Bone marrow (tissue), 2 donors: ENCODE data around the gene MICALL2.

Experiments
- DNase-seq, 2 donors: peaks; one replicate each; lab custom pipeline; 2025; lab: John Stamatoyannopoulos, UW

Gene MICALL2

GRCh38 chr7:1433128-1433920, 25.9 kb downstream of the MICALL2 start:
- DNase-seq, result no peak

GRCh38 chr7:1432411-1433082, 26.7 kb downstream of the MICALL2 start:
- DNase-seq, result peak; percentile 13 to 45

GRCh38 chr7:1431634-1432380, 27.5 kb downstream of the MICALL2 start:
- DNase-seq, result no peak

GRCh38 chr7:1431226-1431625, 28.0 kb downstream of the MICALL2 start:
- DNase-seq, result no peak

- no peak for DNase-seq
These were observed 29.0 kb downstream of the MICALL2 start for GRCh38 chr7:1430056-1430845.

- no peak for DNase-seq
These were observed 30.2 kb downstream of the MICALL2 start for GRCh38 chr7:1428941-1429501.

- DNase-seq, result no peak
These were observed 32.1 kb downstream of the MICALL2 start for GRCh38 chr7:1427064-1427657.

GRCh38 chr7:1426474-1426873, 32.8 kb downstream of the MICALL2 start:
- no peak for DNase-seq

- DNase-seq, result no peak
These were observed 33.8 kb downstream of the MICALL2 start for GRCh38 chr7:1425292-1426136.

GRCh38 chr7:1424041-1424440, 35.2 kb downstream of the MICALL2 start:
- DNase-seq, result no peak

- no peak for DNase-seq
These were observed 35.9 kb downstream of the MICALL2 start for GRCh38 chr7:1423264-1423811.

GRCh38 chr7:1422512-1423263, 36.6 kb downstream of the MICALL2 start:
- DNase-seq, result no peak

- DNase-seq, result no peak
These were observed 37.3 kb downstream of the MICALL2 start for GRCh38 chr7:1421946-1422345.

GRCh38 chr7:1421020-1421790, 38.1 kb downstream of the MICALL2 start:
- no peak for DNase-seq

GRCh38 chr7:1419688-1420087, 39.6 kb downstream of the MICALL2 start:
- no peak for DNase-seq

- DNase-seq, result no peak
These were observed 40.0 kb downstream of the MICALL2 start for GRCh38 chr7:1419310-1419634.

GRCh38 chr7:1418505-1419309, 40.6 kb downstream of the MICALL2 start:
- no peak for DNase-seq
